ENCODE data around the gene KRTAP3-2. TPM values are rescaled to one million over a fixed set of nuclear protein-coding genes. Genes with fewer than 3 reads are reported as not detected.

KRTAP3-2 gene
- total RNA-seq, 1 experiment from 2014 or later = not detected

DNA sequence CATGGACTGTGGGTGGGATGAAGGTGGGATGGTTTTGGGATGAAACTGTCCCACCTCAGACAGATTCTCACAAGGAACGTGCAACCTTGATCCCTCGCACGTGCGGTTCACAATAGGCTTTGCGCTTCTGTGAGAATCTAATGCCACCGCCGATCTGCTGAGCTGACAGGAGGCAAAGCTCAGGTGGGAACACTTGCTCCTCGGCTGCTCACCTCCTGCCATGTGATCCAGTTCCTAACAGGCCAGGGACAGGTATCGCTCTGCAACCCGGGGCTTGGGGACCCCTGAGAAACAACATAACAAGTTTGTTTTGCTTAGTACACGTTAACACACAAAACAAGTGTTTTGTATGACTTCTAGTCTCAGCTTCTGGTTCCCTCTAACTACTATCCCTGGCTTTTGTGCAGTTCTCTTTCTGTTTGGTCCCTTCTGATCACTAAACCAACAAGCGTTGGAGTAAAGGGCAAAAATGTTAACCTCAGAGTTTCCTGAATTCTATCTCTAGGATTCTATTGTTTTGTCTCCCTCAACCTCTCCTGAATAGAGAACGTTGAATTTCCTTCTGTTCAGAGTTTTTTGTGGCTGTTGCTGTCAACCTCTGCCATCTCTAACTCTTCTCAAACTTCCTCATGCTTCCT is 17.0 kb upstream of the KRTAP3-2 start:
- Histone ChIP-seq H3K4me2 (ENCODE audit: insufficient read depth, insufficient read length, low read length) (no peak overlapping the region), H3K27ac (ENCODE audit: insufficient read length, low read depth, low read length) (no peak overlapping the region), H2BK5ac (ENCODE audit: insufficient read length, low read length) (no peak overlapping the region), H2AFZ (ENCODE audit: low read length) (no peak overlapping the region), H3K4me1 (ENCODE audit: insufficient read depth, low read length) (no peaks in the 10 kb centered on the region), H3K4ac (ENCODE audit: low read depth, low read length) (no peak overlapping the region), H3K79me1 (ENCODE audit: insufficient read depth, low read depth, low read length, poor library complexity, severe bottlenecking) (no peaks in the 10 kb centered on the region), H2AK5ac (ENCODE audit: insufficient read length, low read length) (no peak overlapping the region), H4K5ac (ENCODE audit: insufficient read length, low read depth, low read length) (no peak overlapping the region), H4K20me1 (ENCODE audit: control insufficient read depth, insufficient read depth, insufficient read length) (no peaks in the 10 kb centered on the region), H3K9me3 (ENCODE audit: control insufficient read depth, low read depth, low read length) (no peaks in the 10 kb centered on the region), H3K14ac (ENCODE audit: insufficient read depth, low read length) (no peak overlapping the region), H4K91ac (ENCODE audit: insufficient read length, low read depth, low read length) (no peak overlapping the region), H2BK120ac (ENCODE audit: low read depth, low read length, poor library complexity, severe bottlenecking) (no peak overlapping the region), H2BK20ac (ENCODE audit: low read depth, low read length, poor library complexity, severe bottlenecking) (no peak overlapping the region), H2BK12ac (ENCODE audit: insufficient read length, low read depth, low read length) (no peak overlapping the region), H3K23me2 (ENCODE audit: insufficient read length, low read depth, low read length, poor library complexity, severe bottlenecking) (no peaks in the 10 kb centered on the region), H3K56ac (ENCODE audit: insufficient read length, low read depth, low read length) (no peak overlapping the region), H4K8ac (replicated peaks; ENCODE audit: insufficient read length, low read depth, low read length) (no peak overlapping the region), H3K27me3 (ENCODE audit: insufficient read depth, low read length) (no peaks in the 10 kb centered on the region), H3K18ac (ENCODE audit: insufficient read length, low read depth, low read length) (no peak overlapping the region), H2BK15ac (ENCODE audit: low read depth, low read length) (no peak overlapping the region), H3K9ac (ENCODE audit: extremely low read depth, insufficient read length, low read length) (no peak overlapping the region), H3K23ac (ENCODE audit: insufficient read length, low read depth, low read length) (no peak overlapping the region), H3K79me2 (ENCODE audit: insufficient read depth, low read length) (no peaks in the 10 kb centered on the region), H3T11ph (ENCODE audit: low read length) (no peak overlapping the region)
- no peak overlapping the region for H3K4me3 Mint-ChIP-seq
- H3K27ac Mint-ChIP-seq = no peak overlapping the region
- TF ChIP-seq, protein P1, sequence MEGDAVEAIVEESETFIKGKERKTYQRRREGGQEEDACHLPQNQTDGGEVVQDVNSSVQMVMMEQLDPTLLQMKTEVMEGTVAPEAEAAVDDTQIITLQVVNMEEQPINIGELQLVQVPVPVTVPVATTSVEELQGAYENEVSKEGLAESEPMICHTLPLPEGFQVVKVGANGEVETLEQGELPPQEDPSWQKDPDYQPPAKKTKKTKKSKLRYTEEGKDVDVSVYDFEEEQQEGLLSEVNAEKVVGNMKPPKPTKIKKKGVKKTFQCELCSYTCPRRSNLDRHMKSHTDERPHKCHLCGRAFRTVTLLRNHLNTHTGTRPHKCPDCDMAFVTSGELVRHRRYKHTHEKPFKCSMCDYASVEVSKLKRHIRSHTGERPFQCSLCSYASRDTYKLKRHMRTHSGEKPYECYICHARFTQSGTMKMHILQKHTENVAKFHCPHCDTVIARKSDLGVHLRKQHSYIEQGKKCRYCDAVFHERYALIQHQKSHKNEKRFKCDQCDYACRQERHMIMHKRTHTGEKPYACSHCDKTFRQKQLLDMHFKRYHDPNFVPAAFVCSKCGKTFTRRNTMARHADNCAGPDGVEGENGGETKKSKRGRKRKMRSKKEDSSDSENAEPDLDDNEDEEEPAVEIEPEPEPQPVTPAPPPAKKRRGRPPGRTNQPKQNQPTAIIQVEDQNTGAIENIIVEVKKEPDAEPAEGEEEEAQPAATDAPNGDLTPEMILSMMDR (conservative IDR thresholded peaks at IDR 0.05) = no peak
- WGBS (ENCODE audit: extremely low coverage, insufficient read length, low lambda C conversion rate) = no CpG with 5 or more reads among the region's 13 CpGs
- no peaks in the 10 kb centered on the region for H3K9me3 Mint-ChIP-seq
- H3K27me3 Mint-ChIP-seq (ENCODE audit: low read depth) = no peaks in the 10 kb centered on the region
- no peak for DNase-seq
- H3K36me3 Mint-ChIP-seq (ENCODE audit: insufficient read depth in 1 of 3, low read depth in 3 of 3) = no peaks in the 10 kb centered on the region
- peaks cover 0 to 2% of the 10 kb centered on the region in 2 experiments; a peak in 1 of 4 replicates for H3K4me1 Mint-ChIP-seq
